Stomach (tissue), 4 donors: ENCODE measurements around the gene PPP1R9B.

ENCODE experiments used
- EP300 ChIP-seq: sonication (generic); formaldehyde crosslinking; IDR thresholded peaks from one replicate; pipeline ENCODE4 v1.6.1; 2017; ENCODE audit warnings: antibody characterized with exemption
- POLR2A ChIP-seq, 4 donors: fragments of 450-650 bp; IDR thresholded peaks; one replicate each; pipeline ENCODE4 v1.6.1; 2016; ENCODE audit warnings: antibody characterized with exemption in 4 of 4, control low read depth in 2 of 4, mild to moderate bottlenecking in 1 of 4, moderate library complexity in 1 of 4
- POLR2AphosphoS5 ChIP-seq, 3 donors: sonication (generic); formaldehyde crosslinking; IDR thresholded peaks; one replicate each; pipeline ENCODE4 v1.6.1; 2016; ENCODE audit warnings: antibody characterized with exemption in 3 of 3
- TF ChIP-seq, protein P1 (sequence below), 7 experiments: fragments of 450-650 bp in 4 of 7; fragments of 200-600 bp in 3 of 7; sonication (generic) in 3 of 7; IDR thresholded peaks; one replicate each; pipeline ENCODE4 v1.5.1; 2016 to 2019; ENCODE audit warnings: antibody characterized with exemption in 7 of 7, control low read depth in 2 of 7, mild to moderate bottlenecking in 1 of 7

DNA sequence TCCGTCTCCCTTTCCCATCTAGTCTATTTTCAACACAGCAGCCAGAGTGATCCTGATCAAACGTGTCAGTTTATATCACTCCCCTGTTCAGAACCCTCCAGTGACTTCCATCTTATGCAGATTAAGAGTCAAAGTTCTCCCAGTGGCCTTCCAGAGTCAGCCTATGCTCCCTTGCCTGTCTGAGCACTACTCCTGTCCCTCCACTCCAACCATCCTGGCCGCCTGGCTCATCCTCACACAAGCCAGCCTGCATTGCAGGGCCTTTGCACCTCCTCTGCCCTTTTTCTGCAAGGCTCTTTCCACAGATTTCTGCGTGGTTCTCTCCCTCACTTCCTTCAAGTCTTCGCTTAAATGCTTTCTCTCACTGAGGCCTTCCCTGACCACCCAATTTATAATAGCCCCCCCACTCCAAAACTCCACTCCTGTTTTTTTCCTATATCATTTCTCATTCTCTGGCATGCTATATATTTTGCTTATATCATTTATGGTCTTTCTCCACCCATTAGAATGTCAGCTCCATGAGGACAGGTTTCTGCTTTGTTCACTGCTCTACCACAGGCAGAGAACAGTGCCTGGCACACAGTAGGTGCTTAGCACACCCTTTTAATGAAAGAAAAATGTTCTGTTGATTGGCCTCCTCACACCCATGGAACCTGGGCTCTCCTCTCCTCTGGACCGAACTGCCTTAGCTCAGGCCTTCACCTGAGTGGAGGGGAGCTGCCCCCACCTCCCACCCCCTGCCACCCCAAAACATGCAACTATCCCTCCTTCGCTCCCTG is 29.8 kb downstream of the PPP1R9B start:
- TF ChIP-seq, protein P1, sequence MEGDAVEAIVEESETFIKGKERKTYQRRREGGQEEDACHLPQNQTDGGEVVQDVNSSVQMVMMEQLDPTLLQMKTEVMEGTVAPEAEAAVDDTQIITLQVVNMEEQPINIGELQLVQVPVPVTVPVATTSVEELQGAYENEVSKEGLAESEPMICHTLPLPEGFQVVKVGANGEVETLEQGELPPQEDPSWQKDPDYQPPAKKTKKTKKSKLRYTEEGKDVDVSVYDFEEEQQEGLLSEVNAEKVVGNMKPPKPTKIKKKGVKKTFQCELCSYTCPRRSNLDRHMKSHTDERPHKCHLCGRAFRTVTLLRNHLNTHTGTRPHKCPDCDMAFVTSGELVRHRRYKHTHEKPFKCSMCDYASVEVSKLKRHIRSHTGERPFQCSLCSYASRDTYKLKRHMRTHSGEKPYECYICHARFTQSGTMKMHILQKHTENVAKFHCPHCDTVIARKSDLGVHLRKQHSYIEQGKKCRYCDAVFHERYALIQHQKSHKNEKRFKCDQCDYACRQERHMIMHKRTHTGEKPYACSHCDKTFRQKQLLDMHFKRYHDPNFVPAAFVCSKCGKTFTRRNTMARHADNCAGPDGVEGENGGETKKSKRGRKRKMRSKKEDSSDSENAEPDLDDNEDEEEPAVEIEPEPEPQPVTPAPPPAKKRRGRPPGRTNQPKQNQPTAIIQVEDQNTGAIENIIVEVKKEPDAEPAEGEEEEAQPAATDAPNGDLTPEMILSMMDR (IDR thresholded peaks at IDR 0.05), result no peak
- TF ChIP-seq EP300, result no peak
- TF ChIP-seq POLR2AphosphoS5 (IDR thresholded peaks at IDR 0.05), result no peak
- TF ChIP-seq POLR2A (IDR thresholded peaks at IDR 0.05), result no peak
